Right renal cortex interstitium (tissue), 3 donors: Measurements from ENCODE around the gene OPCML. TPM values are rescaled to one million over a fixed set of nuclear protein-coding genes. Genes with fewer than 3 reads are reported as not detected.

Experiments used
- DNase-seq, 3 donors: peaks; one replicate each; pipeline ENCODE4 v3.0.0-alpha.2; 2013; ENCODE audit warnings: low read depth in 3 of 3, low spot score in 2 of 3
- polyA plus RNA-seq, 3 donors: library from polyadenylated mRNA; unstranded; fragments of 120-200 nt; gene quantifications; one replicate each; pipeline ENCODE4 v1.2.1, GENCODE V29; 2013; ENCODE audit not compliant: insufficient read length in 3 of 3

OPCML gene
- polyA plus RNA-seq, 3 donors: 14.1 to 19.4 (median 19.1) TPM

- no peak for DNase-seq
These were observed 226.3 kb downstream of the OPCML start for GRCh38 chr11:133306019-133306418.

GRCh38 chr11:133305208-133305956 lies 226.9 kb downstream of the OPCML start:
- no peak for DNase-seq

DNA sequence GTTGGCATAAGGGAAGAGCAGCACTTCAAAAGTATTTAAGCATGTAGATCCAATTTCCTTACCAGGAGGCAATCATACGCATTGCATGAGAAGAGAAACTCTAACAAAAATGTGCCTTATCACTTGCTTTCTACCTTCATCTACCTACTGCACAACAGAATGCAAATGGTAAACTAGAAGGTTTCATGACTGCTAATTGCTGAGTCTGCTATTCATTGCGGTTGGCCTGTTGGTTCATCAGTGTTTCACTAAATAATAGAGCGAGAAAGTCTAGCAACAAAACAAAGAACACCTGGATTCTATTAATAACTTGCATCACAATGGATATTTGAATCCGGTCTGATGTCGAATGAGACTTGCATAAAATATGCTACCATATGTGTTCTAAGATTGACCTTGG lies 229.0 kb downstream of the OPCML start:
- DNase-seq: no peak

DNA sequence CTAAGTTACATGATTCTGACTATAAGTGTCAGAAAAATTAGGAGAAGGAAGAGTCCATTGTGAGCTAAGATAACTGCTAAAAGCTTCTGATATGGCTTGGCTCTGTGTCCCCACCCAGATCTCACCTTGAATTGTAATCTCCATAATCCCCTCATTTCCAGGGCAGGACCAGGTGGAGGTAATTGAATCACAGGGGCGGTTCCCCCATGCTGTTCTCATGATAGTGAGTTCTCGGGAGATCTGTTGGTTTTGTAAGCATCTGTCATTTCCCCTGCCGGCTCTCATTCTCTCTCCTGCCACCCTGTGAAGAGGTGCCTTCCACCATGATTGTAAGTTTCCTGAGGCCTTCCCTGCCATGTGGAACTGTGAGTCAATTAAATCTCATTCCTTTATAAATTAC lies 230.2 kb downstream of the OPCML start:
- DNase-seq: no peak

DNA sequence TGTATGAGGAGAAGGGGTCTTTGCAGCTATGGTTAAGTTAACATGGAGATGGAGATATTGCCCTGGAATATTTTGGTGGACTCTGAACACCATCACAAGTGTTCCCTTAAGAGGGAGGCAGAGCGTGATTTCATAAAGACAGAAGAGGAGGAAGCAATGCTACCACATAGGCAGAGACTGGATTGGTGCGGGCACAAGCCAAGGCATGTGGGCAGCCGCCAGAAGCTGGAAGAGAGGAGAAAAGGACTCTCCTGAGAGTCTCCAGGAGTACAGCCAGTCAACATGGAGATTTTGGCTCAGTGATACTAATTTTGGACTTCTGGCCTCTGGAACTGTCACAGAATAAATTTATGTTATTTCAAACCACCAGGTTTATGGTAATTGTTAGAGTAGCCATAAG lies 231.6 kb downstream of the OPCML start:
- DNase-seq: no peak

DNA sequence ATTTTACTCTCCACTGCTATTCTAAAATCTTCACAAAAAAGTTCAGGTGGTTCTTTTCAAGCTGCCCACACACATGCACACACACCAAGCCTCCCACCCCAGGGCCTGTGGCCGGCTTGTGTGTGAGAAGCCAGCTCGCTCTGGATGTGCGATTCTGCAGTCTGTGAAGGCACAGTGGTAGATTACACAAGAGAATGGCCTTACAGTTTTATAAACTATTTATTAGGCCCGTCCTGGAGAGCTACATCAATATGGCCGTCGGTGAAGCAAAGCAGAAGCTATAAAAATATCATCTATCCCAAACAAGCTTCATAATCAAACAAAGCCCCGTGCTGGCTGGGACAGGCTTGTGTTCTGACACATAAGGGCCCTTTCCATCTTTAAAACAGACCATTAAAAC lies 240.5 kb downstream of the OPCML start:
- no peak for DNase-seq

GRCh38 chr11:133285359-133285758 lies 246.9 kb downstream of the OPCML start:
- DNase-seq: no peak

DNA sequence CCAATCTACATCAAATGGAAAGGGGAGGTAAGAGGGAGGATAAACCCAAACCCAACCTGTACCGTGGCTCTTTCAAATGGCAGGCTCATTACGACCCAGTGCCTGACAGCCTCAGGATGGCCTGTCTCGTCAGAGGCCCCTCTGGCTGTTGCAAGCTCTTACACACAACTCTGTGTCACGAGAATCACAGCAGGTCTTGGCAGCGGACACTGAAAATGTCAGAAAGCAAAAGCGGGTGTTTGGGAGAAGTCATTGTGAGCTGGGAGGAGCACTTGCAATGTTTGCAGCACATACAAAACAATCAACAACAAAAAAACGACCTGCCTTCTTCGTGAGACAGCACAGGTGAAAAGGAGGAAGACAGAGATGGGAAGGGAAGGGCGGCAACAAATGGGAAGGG lies 248.1 kb downstream of the OPCML start:
- no peak for DNase-seq

DNA sequence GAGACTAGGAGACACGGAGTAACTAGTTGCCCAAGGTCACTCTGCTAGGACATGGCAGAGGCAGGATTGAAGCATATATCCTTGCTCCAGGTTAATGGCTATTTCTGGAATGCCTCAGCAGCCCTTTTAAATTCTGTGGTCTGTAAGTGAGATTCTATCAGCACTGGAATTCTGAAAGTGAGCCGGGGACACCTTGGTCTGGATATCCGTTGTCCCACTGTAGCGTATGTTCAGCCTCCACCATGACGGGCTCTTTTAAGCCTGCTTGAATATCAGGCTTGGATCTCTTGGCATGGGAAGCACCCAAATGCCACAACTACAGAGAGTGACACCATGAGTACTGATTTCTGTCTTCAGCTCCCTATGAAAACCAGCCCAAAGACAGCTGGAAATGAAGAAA lies 254.4 kb downstream of the OPCML start:
- DNase-seq: no peak

DNA sequence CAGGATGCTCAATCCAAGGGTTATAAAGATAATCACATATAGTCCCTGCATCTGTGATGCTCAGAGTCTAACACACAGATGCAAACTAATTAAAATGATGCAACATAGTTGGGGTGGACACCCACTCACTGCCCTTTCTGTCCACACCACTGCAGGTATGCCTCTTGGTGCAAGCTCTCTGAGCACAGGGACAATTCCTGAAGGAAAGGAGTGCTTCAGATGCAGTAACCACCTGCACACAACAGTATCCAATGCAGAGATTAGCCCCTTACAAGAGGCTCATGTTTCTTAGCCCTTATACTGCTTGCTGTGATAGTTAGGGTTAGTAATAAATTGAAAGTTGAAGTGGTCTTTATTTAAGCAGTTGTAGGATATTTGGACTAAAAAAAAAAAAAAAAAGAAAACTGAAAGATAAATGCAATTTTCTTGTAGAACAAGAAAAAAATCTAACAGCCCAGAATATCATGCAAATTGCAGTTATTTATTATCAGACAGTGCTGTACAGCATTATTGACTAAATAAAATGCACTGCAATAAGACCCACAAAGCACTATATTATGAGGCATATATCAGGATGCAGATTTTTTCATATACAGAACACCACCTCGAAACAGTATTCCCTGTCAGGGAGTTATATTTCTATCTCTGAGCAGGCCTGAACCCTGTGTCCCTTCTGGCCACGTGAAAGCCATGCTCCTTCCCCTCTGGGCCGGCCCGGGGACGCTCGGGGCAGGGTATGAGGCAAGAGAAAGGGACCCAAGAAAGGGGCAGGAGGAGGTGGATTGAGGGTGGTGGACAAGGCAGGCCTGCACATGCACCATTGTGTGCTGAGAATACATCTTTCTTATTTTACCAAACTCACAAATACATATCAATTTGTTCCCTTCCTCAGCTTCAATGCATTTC lies 260.2 kb downstream of the OPCML start:
- DNase-seq: no peak

DNA sequence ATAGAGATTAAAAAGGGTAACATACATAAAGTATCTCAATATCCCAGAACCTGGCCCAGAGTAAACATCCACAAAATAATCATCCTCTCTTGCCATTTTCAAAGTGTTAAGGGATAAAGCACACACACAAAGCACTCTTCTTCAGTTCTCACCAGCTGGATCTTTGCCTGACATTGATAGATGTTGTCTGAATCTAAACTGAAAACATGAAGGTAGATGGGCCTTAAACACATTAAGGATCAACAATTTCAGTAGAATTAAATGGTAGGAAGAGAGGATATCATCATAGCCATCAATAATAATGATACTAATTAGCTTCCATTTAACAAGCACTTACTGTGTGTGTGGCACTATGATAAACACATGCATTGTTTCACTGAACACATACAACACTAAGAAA lies 261.1 kb downstream of the OPCML start:
- DNase-seq: no peak

DNA sequence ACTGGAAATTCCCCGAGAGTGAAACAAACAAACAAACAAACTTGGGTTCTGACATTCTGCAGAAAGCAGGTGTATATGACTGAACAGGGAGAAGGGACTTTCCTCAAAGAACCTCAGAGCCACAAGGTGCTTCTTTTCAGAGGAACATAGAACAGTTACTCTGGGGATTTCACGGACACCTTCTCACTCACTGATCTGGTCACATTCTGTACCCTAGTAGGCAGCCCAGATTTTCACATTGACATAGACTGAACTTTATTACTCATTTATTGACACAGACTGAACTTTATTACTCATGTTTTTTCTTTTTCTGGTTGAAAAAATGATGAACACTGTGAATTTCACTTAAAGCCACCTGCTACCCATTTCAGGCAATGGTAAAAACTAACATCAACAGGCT lies 263.0 kb downstream of the OPCML start:
- DNase-seq: no peak

DNA sequence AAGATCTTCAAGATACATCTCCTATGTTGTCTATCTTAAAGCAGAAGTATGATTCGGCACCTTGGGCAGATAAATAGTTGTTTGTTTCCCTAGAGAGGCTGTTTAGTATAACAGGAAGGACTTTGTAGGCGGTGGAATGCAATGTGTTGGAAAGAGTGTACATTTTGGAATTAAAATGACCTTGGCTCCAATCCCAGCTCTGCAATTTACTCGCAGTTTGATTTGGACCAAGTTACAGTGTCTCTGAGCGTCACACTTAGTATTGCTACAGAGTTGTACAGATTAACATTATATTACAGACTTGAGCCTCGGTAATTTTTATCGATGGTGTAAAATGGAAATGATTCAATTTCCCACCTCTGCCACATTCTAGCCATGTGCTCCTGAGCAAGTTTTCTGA lies 265.3 kb downstream of the OPCML start:
- peak in 1 of 3 donors; percentile 13 for DNase-seq

- no peak for DNase-seq
These were observed 266.7 kb downstream of the OPCML start for GRCh38 chr11:133265530-133266035.

DNA sequence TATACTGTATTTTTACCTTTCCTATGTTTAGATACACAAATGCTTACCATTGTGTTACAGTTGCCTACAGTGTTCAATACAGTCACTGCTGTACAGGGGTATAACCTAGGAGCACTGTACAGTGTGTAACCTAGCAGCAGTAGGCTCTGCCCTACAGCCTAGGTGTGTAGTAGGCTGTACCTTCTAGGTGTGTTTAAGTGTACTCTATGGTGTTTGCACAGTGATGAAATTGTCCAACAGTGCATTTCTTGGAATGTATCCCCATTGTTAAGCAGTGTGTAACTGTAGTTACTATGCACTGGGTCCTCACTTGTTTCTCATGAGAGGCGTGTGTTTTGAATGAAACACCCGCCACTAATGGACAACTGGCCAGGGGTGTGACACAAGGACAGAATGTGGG lies 269.0 kb downstream of the OPCML start:
- no peak for DNase-seq

DNA sequence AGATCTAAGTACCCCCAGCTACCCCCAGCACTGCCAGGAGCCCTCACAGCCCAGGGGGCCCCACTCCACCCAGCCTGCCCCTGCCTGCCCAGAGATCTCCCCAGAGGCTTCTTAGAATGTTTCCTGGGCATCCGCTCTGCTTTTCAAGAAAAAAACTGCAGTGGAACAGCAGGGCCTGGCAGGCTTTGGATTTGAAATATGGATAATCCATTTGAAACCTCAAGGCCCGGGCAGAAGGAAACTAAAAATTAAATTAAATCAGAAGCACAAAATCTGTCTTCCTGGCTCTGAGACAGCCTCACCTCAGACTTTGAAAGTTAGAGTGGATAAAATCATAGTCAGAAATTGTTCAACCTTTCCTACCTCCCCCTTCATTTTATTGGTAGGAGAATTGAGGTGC lies 273.6 kb downstream of the OPCML start:
- DNase-seq: no peak

GRCh38 chr11:133254601-133255000 lies 277.7 kb downstream of the OPCML start:
- DNase-seq: no peak

GRCh38 chr11:133253570-133253969 lies 278.7 kb downstream of the OPCML start:
- no peak for DNase-seq

- DNase-seq: no peak
These were observed 280.5 kb downstream of the OPCML start for GRCh38 chr11:133251841-133252240.

DNA sequence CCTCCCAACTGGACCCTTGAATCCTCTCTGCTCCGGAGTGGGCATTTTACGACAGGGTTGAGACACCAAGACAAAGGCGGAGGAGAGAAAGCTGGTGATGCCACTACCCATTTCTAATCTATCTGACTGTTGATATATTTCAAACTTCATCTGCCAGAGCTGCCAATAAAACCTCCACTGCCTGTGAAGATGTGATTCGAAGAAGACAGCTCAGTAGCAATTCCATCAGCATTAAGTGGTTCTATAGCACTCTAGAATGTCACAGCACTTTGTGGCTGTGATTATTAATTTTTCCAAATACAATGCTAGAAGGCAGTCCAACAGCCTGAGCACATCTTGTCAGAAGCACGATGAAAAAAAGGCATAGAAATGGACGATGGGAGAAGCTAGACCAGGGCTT lies 282.8 kb downstream of the OPCML start:
- no peak for DNase-seq

- DNase-seq: no peak
These were observed 283.2 kb downstream of the OPCML start for GRCh38 chr11:133249065-133249464.

DNA sequence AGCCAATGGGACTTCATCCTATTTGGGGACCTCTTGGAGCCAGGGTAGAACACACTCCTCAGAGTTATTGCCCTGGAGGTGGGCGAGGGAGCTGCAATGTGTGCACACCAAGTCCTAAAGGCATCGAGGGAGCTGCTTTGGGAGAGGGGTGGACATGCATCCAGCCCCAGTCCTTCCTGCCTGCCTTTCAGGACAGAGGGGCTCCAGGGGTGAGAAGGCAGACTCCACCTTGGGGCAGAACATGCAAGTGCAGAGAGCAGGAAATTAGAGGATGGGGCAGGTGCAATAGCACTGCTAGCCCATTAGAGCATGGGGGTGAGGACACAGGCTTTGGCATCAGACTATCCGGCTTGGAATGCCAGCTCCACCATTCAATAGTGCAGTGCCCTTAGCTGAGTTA lies 288.5 kb downstream of the OPCML start:
- DNase-seq: no peak
